Epithelial cell of proximal tubule (primary cell): ENCODE measurements around the gene GOLM1. TPM values are rescaled to one million over a fixed set of nuclear protein-coding genes. Genes with fewer than 3 reads are reported as not detected.

Source experiments
- DNase-seq: peaks from one replicate; pipeline ENCODE4 v3.0.0-alpha.2; 2011; ENCODE audit warnings: low read depth
- H3K4me3 ChIP-seq: 2 replicates; pipeline ENCODE4 v1.5.1; 2011; ENCODE audit warnings: low read depth, mild to moderate bottlenecking, low read length
- total RNA-seq: library from RNA; depleted of rRNA; stranded (reverse); fragments of >200 nt; gene quantifications from 2 replicates; pipeline ENCODE4 v1.2.3, GENCODE V29; 2015
- TF ChIP-seq, protein P1 (sequence below): conservative IDR thresholded peaks from 2 replicates; pipeline ENCODE4 v1.5.1; 2012; ENCODE audit warnings: low read depth, mild to moderate bottlenecking, low read length

GOLM1 gene
- total RNA-seq, 1 donor from 2014 or later: 109 TPM

DNA sequence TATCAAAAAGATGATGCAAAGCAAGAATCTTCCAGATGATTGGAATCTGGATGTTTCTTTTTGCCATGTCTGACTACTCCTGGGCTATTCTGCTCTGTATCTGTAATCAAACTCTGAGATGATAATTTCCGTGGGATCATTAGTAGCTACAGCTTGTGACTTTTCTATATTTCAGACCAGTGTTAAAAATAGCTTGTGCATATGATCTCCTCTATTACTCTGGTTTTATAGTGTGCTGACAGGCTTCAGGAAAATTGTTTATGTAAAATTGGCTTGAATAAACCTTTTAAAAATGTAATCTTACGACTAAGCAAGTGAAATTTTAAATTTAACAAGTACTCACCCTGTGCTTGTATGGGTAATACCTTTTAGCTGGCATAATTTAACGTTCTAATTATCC is 118.0 kb downstream of the GOLM1 start:
- DNase-seq: no peak
- TF ChIP-seq, protein P1, sequence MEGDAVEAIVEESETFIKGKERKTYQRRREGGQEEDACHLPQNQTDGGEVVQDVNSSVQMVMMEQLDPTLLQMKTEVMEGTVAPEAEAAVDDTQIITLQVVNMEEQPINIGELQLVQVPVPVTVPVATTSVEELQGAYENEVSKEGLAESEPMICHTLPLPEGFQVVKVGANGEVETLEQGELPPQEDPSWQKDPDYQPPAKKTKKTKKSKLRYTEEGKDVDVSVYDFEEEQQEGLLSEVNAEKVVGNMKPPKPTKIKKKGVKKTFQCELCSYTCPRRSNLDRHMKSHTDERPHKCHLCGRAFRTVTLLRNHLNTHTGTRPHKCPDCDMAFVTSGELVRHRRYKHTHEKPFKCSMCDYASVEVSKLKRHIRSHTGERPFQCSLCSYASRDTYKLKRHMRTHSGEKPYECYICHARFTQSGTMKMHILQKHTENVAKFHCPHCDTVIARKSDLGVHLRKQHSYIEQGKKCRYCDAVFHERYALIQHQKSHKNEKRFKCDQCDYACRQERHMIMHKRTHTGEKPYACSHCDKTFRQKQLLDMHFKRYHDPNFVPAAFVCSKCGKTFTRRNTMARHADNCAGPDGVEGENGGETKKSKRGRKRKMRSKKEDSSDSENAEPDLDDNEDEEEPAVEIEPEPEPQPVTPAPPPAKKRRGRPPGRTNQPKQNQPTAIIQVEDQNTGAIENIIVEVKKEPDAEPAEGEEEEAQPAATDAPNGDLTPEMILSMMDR: no peak
- H3K4me3 ChIP-seq: no peak overlapping the region

DNA sequence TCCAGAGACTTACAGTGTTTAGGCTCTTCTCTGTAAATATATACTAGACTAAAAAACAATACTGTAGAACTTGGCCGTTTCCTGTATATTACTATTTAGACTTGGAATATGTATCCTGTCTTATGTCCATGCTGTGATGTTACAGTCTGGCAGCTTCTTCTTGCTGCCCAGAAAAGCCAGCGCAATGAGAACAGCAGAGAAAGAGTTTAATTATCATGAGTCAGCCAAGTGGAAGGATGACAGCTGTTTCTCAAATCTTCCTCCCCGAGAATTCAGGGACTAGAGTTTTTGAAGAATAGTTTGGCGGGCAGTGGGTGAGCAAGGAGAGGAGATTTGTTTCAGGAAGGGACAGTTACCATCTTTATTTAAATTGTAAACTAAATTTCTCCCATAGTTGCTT is 120.9 kb downstream of the GOLM1 start:
- DNase-seq: no peak
- no peak overlapping the region for H3K4me3 ChIP-seq

More for the DNA sequence above, 120.9 kb downstream of the GOLM1 start:
- TF ChIP-seq, protein P1: no peak

Other genes starting within 250 kb of the GOLM1 start
- gene NAA35, start 158.4 kb downstream of the GOLM1 start, total RNA-seq: 20.6 and 22.8 TPM in 2 replicates
- gene C9orf153, start 160.1 kb upstream of the GOLM1 start, total RNA-seq: not detected in 2 replicates
- 25.2 and 39.0 TPM in 2 replicates for gene ISCA1, start 183.0 kb upstream of the GOLM1 start, total RNA-seq